B cell (primary cell): ENCODE measurements around the gene NDST4. TPM values are rescaled to one million over a fixed set of nuclear protein-coding genes. Genes with fewer than 3 reads are reported as not detected.

ENCODE experiments used
- ATAC-seq: fragments of 200-7000 bp; cut with Tn5 transposase; one replicate; pipeline ENCODE4 v1.10.0; 2021; ENCODE audit warnings: low read depth, mild to moderate bottlenecking, moderate number of reproducible peaks, moderate library complexity
- CTCF ChIA-PET: fragments of 350-600 bp; sonication (Branson Sonifier 250); formaldehyde crosslinking; loops from one replicate; lab custom pipeline; 2021; ENCODE audit warnings: antibody characterized with exemption, inconsistent platforms; lab: Charles Lee
- POLR2A ChIA-PET: fragments of 350-600 bp; sonication (Branson Sonifier 250); formaldehyde crosslinking; loops from one replicate; lab custom pipeline; 2021; ENCODE audit warnings: antibody characterized with exemption; lab: Charles Lee
- DNase-seq: peaks from one replicate; pipeline ENCODE4 v3.0.0; 2013
- H2AFZ ChIP-seq: 2 replicates; pipeline ENCODE4 v1.6.1; 2012; ENCODE audit warnings: mild to moderate bottlenecking, low read depth, low read length; ENCODE audit not compliant: insufficient read depth, poor library complexity, severe bottlenecking
- H3K27ac ChIP-seq, 2 donors: 1 replicate in 1 of 2; 2 replicates in 1 of 2; pipeline ENCODE4 v1.5.1; 2012 to 2013; ENCODE audit warnings: low read length in 2 of 2, mild to moderate bottlenecking in 2 of 2, moderate library complexity in 1 of 2
- H3K27me3 ChIP-seq, 4 experiments: fragments of 200-600 bp in 1 of 4; sonication (generic) in 1 of 4; replicated peaks in 1 of 4; 1 replicate in 2 of 4; 2 replicates in 2 of 4; pipeline versions ENCODE4 v1.6.1 to v1.7.0; 2013 to 2016; ENCODE audit warnings: low read length in 3 of 4, mild to moderate bottlenecking in 2 of 4, mixed read lengths in 1 of 4, moderate library complexity in 1 of 4; ENCODE audit not compliant: insufficient read depth in 4 of 4, control insufficient read depth in 3 of 4; ENCODE audit errors: control extremely low read depth in 1 of 4
- H3K36me3 ChIP-seq, 2 experiments: replicated peaks in 1 of 2; 1 replicate in 1 of 2; 2 replicates in 1 of 2; pipeline versions ENCODE4 v1.6.1 to v1.7.1; 2013; ENCODE audit warnings: low read length in 1 of 2; ENCODE audit not compliant: insufficient read depth in 2 of 2, control insufficient read depth in 1 of 2; ENCODE audit errors: control extremely low read depth in 1 of 2, extremely low read depth in 1 of 2
- H3K4me1 ChIP-seq, 2 donors: fragments of 200-600 bp in 1 of 2; sonication (generic) in 1 of 2; 1 replicate in 1 of 2; 2 replicates in 1 of 2; pipeline versions ENCODE4 v1.5.1 to v1.6.1; 2013 to 2017; ENCODE audit warnings: low read length in 2 of 2; ENCODE audit not compliant: control insufficient read depth in 2 of 2, insufficient read depth in 2 of 2
- H3K4me2 ChIP-seq: replicated peaks from 2 replicates; pipeline ENCODE3; 2012; ENCODE audit warnings: mild to moderate bottlenecking, low read depth, low read length; ENCODE audit not compliant: poor library complexity, severe bottlenecking
- H3K4me3 ChIP-seq, 5 experiments: fragments of 200-600 bp in 1 of 5; sonication (generic) in 1 of 5; 1 replicate in 3 of 5; 2 replicates in 2 of 5; pipeline versions ENCODE4 v1.5.1 to v1.7.0; 2011 to 2016; ENCODE audit warnings: low read length in 4 of 5, mild to moderate bottlenecking in 4 of 5, low read depth in 2 of 5, control low read depth in 1 of 5, moderate library complexity in 1 of 5; ENCODE audit not compliant: insufficient read depth in 1 of 5; ENCODE audit errors: control extremely low read depth in 1 of 5, extremely low read depth in 1 of 5
- H3K79me2 ChIP-seq: fragments of 200-600 bp; sonication (generic); one replicate; pipeline ENCODE4 v1.6.0; 2016; ENCODE audit warnings: low read length; ENCODE audit not compliant: control insufficient read depth, insufficient read depth
- H3K9ac ChIP-seq: fragments of 200-600 bp; sonication (generic); 2 replicates; pipeline ENCODE4 v1.6.1; 2017; ENCODE audit warnings: mild to moderate bottlenecking, low read length, moderate library complexity
- H3K9me3 ChIP-seq, 3 donors: one replicate each; pipeline versions ENCODE4 v1.6.1 to v1.7.1; 2013; ENCODE audit warnings: low read length in 2 of 3; ENCODE audit not compliant: control insufficient read depth in 2 of 3, insufficient read depth in 1 of 3; ENCODE audit errors: control extremely low read depth in 1 of 3
- H4K20me1 ChIP-seq: 2 replicates; pipeline ENCODE4 v1.6.0; 2012; ENCODE audit warnings: mild to moderate bottlenecking, low read length; ENCODE audit not compliant: insufficient read depth, control insufficient read depth, poor library complexity, severe bottlenecking
- H3K27ac Mint-ChIP-seq: one replicate; pipeline ENCODE4 v1.8.0; 2021; ENCODE audit warnings: mixed read lengths
- H3K27me3 Mint-ChIP-seq: one replicate; pipeline ENCODE4 v1.8.0; 2021; ENCODE audit warnings: mixed read lengths
- H3K4me1 Mint-ChIP-seq: one replicate; pipeline ENCODE4 v1.8.0; 2021; ENCODE audit warnings: mixed read lengths
- H3K4me3 Mint-ChIP-seq: one replicate; pipeline ENCODE4 v1.8.0; 2021; ENCODE audit warnings: mixed read lengths
- H3K9me3 Mint-ChIP-seq: one replicate; pipeline ENCODE4 v1.8.0; 2022; ENCODE audit warnings: mixed read lengths; ENCODE audit not compliant: insufficient read depth
- CTCF ChIP-seq: fragments of 200-600 bp; IDR thresholded peaks from one replicate; pipeline ENCODE4 v1.8.0; 2022; ENCODE audit warnings: antibody characterized with exemption, mild to moderate bottlenecking
- EZH2 ChIP-seq: IDR thresholded peaks from 2 replicates; pipeline ENCODE4 v1.6.1; 2012; ENCODE audit warnings: borderline replicate concordance, low read depth, mild to moderate bottlenecking, moderate library complexity, low read length; ENCODE audit not compliant: insufficient read depth, poor library complexity, severe bottlenecking
- WGBS: methylation state at CpG from one replicate; pipeline ENCODE4 v1.1.5; 2013; ENCODE audit warnings: missing lambda C conversion rate; ENCODE audit not compliant: insufficient coverage; 5-methylcytosine and 5-hydroxymethylcytosine counted together
- intact Hi-C: fragments of 100-400 bp; cut with micrococcal nuclease; formaldehyde crosslinking; loops from one replicate; pipeline ENCODE4 v1.10.0; 2022
- polyA plus RNA-seq: library from polyadenylated mRNA; depleted of rRNA; stranded (reverse); fragments of >200 nt; gene quantifications from 2 replicates; pipeline ENCODE4 v1.2.3, GENCODE V29; 2012
- total RNA-seq, 2 donors: library from RNA; stranded (reverse); fragments of 120-200 nt in 1 of 2; gene quantifications; 1 replicate in 1 of 2; 2 replicates in 1 of 2; pipeline versions ENCODE4 v1.2.3 to v1.2.4, GENCODE V29; 2013 to 2022

Gene NDST4
- total and polyA plus RNA-seq, 2 donors (not counting 1 experiment from before 2014, with no cell fraction given), result not detected

DNA sequence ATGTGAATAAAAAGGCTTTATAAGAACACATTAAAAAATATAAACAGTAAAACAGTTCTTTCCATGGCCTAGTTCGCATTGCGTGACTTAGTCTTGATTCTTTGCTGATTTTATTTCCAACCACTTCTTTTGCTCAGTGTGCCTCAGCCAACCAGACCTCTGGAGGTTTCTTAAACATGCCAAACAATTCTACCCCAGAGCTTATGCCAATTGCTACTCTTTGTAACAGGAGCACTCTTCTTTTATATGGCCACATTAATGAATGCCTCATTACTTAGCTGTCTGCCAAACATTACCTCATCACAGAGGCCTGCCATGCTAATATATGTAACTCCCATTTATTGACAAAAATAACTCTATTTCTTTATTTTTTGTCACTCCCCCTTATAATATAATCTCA, 202.3 kb downstream of the NDST4 start:
- no peak overlapping the region for H3K4me3 ChIP-seq
- H3K9me3 ChIP-seq, result peaks cover 0 to 1% (median 0%) of the 10 kb centered on the region in 3 donors
- no peak for DNase-seq
- ChIA-PET POLR2A (no interaction called here), CTCF (no interaction called here)
- no peak overlapping the region for H2AFZ ChIP-seq
- 94% methylated on average over 2 of the region's 2 CpGs for WGBS
- H3K27ac ChIP-seq, result no peak overlapping the region
- Mint-ChIP-seq H3K27me3 (no peaks in the 10 kb centered on the region), H3K9me3 (no peaks in the 10 kb centered on the region), H3K4me1 (no peaks in the 10 kb centered on the region), H3K27ac (no peak overlapping the region), H3K4me3 (no peak overlapping the region)
- H3K4me1 ChIP-seq, result no peaks in the 10 kb centered on the region
- no peak overlapping the region for H3K4me2 ChIP-seq
- ATAC-seq, result no peak
- intact Hi-C loops, result no loop called here
- H3K79me2 ChIP-seq, result no peaks in the 10 kb centered on the region
- no peak for TF ChIP-seq CTCF
- H4K20me1 ChIP-seq, result no peaks in the 10 kb centered on the region
- H3K27me3 ChIP-seq, result no peaks in the 10 kb centered on the region
- no peaks in the 10 kb centered on the region for H3K36me3 ChIP-seq
- H3K9ac ChIP-seq, result no peak overlapping the region

- TF ChIP-seq EZH2, result no peak
- no peak for TF ChIP-seq CTCF
- H3K27me3 Mint-ChIP-seq, result no peaks in the 10 kb centered on the region
Observed at GRCh38 chr4:114907568-114907967, 205.9 kb downstream of the NDST4 start.

More at GRCh38 chr4:114907568-114907967, 205.9 kb downstream of the NDST4 start:
- Mint-ChIP-seq H3K27ac (no peak overlapping the region), H3K4me3 (no peak overlapping the region), H3K4me1 (no peaks in the 10 kb centered on the region), H3K9me3 (no peaks in the 10 kb centered on the region)
- Histone ChIP-seq H3K27me3 (no peaks in the 10 kb centered on the region), H3K4me3 (no peak overlapping the region), H3K9me3 (peaks cover 0 to 1% (median 0%) of the 10 kb centered on the region in 3 donors), H2AFZ (no peak overlapping the region), H3K4me1 (no peaks in the 10 kb centered on the region), H3K27ac (no peak overlapping the region), H3K9ac (no peak overlapping the region), H4K20me1 (no peaks in the 10 kb centered on the region), H3K4me2 (no peak overlapping the region), H3K36me3 (no peaks in the 10 kb centered on the region), H3K79me2 (no peaks in the 10 kb centered on the region)
- ChIA-PET POLR2A (no interaction called here), CTCF (no interaction called here)
- no CpG with 5 or more reads among the region's 2 CpGs for WGBS
- intact Hi-C loops, result no loop called here
- ATAC-seq (no peak), DNase-seq (no peak)
